H9 (cell line): ENCODE measurements around the gene ELF1. TPM values are rescaled to one million over a fixed set of nuclear protein-coding genes. Genes with fewer than 3 reads are reported as not detected.
"Not testable (repeated sequence)": the region's sequence is repeated elsewhere in the genome, so short reads cannot be mapped to it uniquely, and the experiment has no call there.

Experiments used
- DNase-seq: peaks from one replicate; pipeline ENCODE4 v3.0.0-alpha.2; 2017
- H2AFZ ChIP-seq: one replicate; pipeline ENCODE4 v1.6.1; 2013; ENCODE audit warnings: mild to moderate bottlenecking, low read length, control low read depth, moderate library complexity
- H2AK5ac ChIP-seq: 2 replicates; pipeline ENCODE4 v1.6.1; 2013; ENCODE audit warnings: low read length, control low read depth, mixed read lengths; ENCODE audit not compliant: insufficient read length
- H2BK120ac ChIP-seq: one replicate; pipeline ENCODE4 v1.6.1; 2013; ENCODE audit warnings: low read depth, mild to moderate bottlenecking, low read length, control low read depth, inconsistent platforms; ENCODE audit not compliant: poor library complexity, severe bottlenecking
- H2BK12ac ChIP-seq: 2 replicates; pipeline ENCODE4 v1.6.1; 2013; ENCODE audit warnings: low read length, control low read depth, mixed read lengths, low read depth; ENCODE audit not compliant: insufficient read length
- H2BK15ac ChIP-seq: 2 replicates; pipeline ENCODE4 v1.6.1; 2013; ENCODE audit warnings: low read depth, low read length, control low read depth
- H2BK20ac ChIP-seq: one replicate; pipeline ENCODE4 v1.6.1; 2013; ENCODE audit warnings: low read depth, mild to moderate bottlenecking, low read length, control low read depth, inconsistent platforms; ENCODE audit not compliant: poor library complexity, severe bottlenecking
- H2BK5ac ChIP-seq: 2 replicates; pipeline ENCODE4 v1.6.1; 2013; ENCODE audit warnings: low read length, control low read depth, mixed read lengths; ENCODE audit not compliant: insufficient read length
- H3K14ac ChIP-seq: 2 replicates; pipeline ENCODE4 v1.6.1; 2013; ENCODE audit warnings: low read length, control low read depth; ENCODE audit not compliant: insufficient read depth
- H3K18ac ChIP-seq: 2 replicates; pipeline ENCODE4 v1.6.1; 2013; ENCODE audit warnings: low read depth, mild to moderate bottlenecking, mixed read lengths, low read length, control low read depth; ENCODE audit not compliant: insufficient read length
- H3K23ac ChIP-seq: 2 replicates; pipeline ENCODE4 v1.6.1; 2013; ENCODE audit warnings: low read length, control low read depth, mixed read lengths, low read depth; ENCODE audit not compliant: insufficient read length
- H3K23me2 ChIP-seq: 2 replicates; pipeline ENCODE4 v1.6.1; 2013; ENCODE audit warnings: low read depth, mild to moderate bottlenecking, mixed read lengths, low read length, control low read depth; ENCODE audit not compliant: insufficient read length, poor library complexity, severe bottlenecking
- H3K27ac ChIP-seq: 2 replicates; pipeline ENCODE4 v1.5.1; 2013; ENCODE audit warnings: low read length, control low read depth, mixed read lengths, low read depth; ENCODE audit not compliant: insufficient read length
- H3K27me3 ChIP-seq: 2 replicates; pipeline ENCODE4 v1.6.1; 2013; ENCODE audit warnings: low read length, control low read depth, inconsistent platforms; ENCODE audit not compliant: insufficient read depth
- H3K4ac ChIP-seq: 2 replicates; pipeline ENCODE4 v1.6.1; 2013; ENCODE audit warnings: low read depth, mild to moderate bottlenecking, control low read depth, inconsistent platforms, low read length, moderate library complexity
- H3K4me1 ChIP-seq: 2 replicates; pipeline ENCODE4 v1.6.1; 2013; ENCODE audit warnings: low read length, control low read depth, inconsistent platforms; ENCODE audit not compliant: insufficient read depth
- H3K4me2 ChIP-seq: 2 replicates; pipeline ENCODE4 v1.6.1; 2013; ENCODE audit warnings: low read length, control low read depth, mixed read lengths; ENCODE audit not compliant: insufficient read length, insufficient read depth
- H3K56ac ChIP-seq: 2 replicates; pipeline ENCODE4 v1.6.1; 2013; ENCODE audit warnings: low read depth, mild to moderate bottlenecking, mixed read lengths, low read length, control low read depth; ENCODE audit not compliant: insufficient read length
- H3K79me1 ChIP-seq: 2 replicates; pipeline ENCODE4 v1.6.1; 2013; ENCODE audit warnings: low read depth, mild to moderate bottlenecking, moderate library complexity, low read length, control low read depth, inconsistent platforms; ENCODE audit not compliant: insufficient read depth, poor library complexity, severe bottlenecking
- H3K79me2 ChIP-seq: 2 replicates; pipeline ENCODE4 v1.6.1; 2013; ENCODE audit warnings: low read length, control low read depth, inconsistent platforms; ENCODE audit not compliant: insufficient read depth
- H3K9ac ChIP-seq: 2 replicates; pipeline ENCODE4 v1.6.1; 2013; ENCODE audit warnings: low read length, control low read depth, mixed read lengths; ENCODE audit not compliant: insufficient read length; ENCODE audit errors: extremely low read depth
- H3K9me3 ChIP-seq: one replicate; pipeline ENCODE4 v1.6.1; 2013; ENCODE audit warnings: low read depth, low read length, inconsistent platforms; ENCODE audit not compliant: control insufficient read depth
- H3T11ph ChIP-seq: one replicate; pipeline ENCODE4 v1.6.1; 2013; ENCODE audit warnings: mild to moderate bottlenecking, low read length, control low read depth, inconsistent platforms
- H4K20me1 ChIP-seq: one replicate; pipeline ENCODE4 v1.6.1; 2013; ENCODE audit not compliant: control insufficient read depth, insufficient read length, insufficient read depth
- H4K5ac ChIP-seq: 2 replicates; pipeline ENCODE4 v1.6.1; 2013; ENCODE audit warnings: low read depth, mild to moderate bottlenecking, mixed read lengths, low read length, control low read depth; ENCODE audit not compliant: insufficient read length
- H4K8ac ChIP-seq: replicated peaks from 2 replicates; pipeline ENCODE4 v1.6.1; 2013; ENCODE audit warnings: low read length, control low read depth, mixed read lengths, low read depth; ENCODE audit not compliant: insufficient read length
- H4K91ac ChIP-seq: 2 replicates; pipeline ENCODE4 v1.6.1; 2013; ENCODE audit warnings: low read depth, mild to moderate bottlenecking, moderate library complexity, mixed read lengths, low read length, control low read depth; ENCODE audit not compliant: insufficient read length
- H3K27ac Mint-ChIP-seq, 3 experiments: 2 replicates in 2 of 3; 3 replicates in 1 of 3; pipeline ENCODE4 v1.8.0; 2020 to 2021; ENCODE audit warnings: mixed read lengths in 3 of 3, mild to moderate bottlenecking in 1 of 3, moderate library complexity in 1 of 3
- H3K27me3 Mint-ChIP-seq: 2 replicates; pipeline ENCODE4 v1.8.0; 2021; ENCODE audit warnings: low read depth, mild to moderate bottlenecking, moderate library complexity, mixed read lengths
- H3K36me3 Mint-ChIP-seq, 3 experiments: 2 replicates in 2 of 3; 3 replicates in 1 of 3; pipeline ENCODE4 v1.8.0; 2020 to 2021; ENCODE audit warnings: low read depth in 3 of 3, mixed read lengths in 3 of 3; ENCODE audit not compliant: insufficient read depth in 1 of 3
- H3K4me1 Mint-ChIP-seq, 2 experiments: 2 replicates each; pipeline ENCODE4 v1.8.0; 2020; ENCODE audit warnings: mixed read lengths in 2 of 2
- H3K4me3 Mint-ChIP-seq, 2 experiments: 2 replicates in 1 of 2; 3 replicates in 1 of 2; pipeline ENCODE4 v1.8.0; 2020 to 2021; ENCODE audit warnings: mild to moderate bottlenecking in 2 of 2, mixed read lengths in 2 of 2, moderate library complexity in 1 of 2
- H3K9me3 Mint-ChIP-seq, 2 experiments: 2 replicates in 1 of 2; 3 replicates in 1 of 2; pipeline ENCODE4 v1.8.0; 2020; ENCODE audit warnings: mild to moderate bottlenecking in 2 of 2, mixed read lengths in 2 of 2, moderate library complexity in 1 of 2
- WGBS: extraction: QIAGEN DNeasy Blood & Tissue Kit; methylation state at CpG from one replicate; pipeline ENCODE4 v1.1.7; 2013; ENCODE audit warnings: missing lambda C conversion rate, low lambda C conversion rate, mixed read lengths; ENCODE audit not compliant: insufficient read length; ENCODE audit errors: extremely low coverage; 5-methylcytosine and 5-hydroxymethylcytosine counted together
- total RNA-seq: library from RNA; stranded (reverse); gene quantifications from 2 replicates; pipeline ENCODE4 v1.2.1, GENCODE V29; 2021

The ELF1 gene
- total RNA-seq, 1 experiment from 2014 or later: 15.5 TPM

DNA sequence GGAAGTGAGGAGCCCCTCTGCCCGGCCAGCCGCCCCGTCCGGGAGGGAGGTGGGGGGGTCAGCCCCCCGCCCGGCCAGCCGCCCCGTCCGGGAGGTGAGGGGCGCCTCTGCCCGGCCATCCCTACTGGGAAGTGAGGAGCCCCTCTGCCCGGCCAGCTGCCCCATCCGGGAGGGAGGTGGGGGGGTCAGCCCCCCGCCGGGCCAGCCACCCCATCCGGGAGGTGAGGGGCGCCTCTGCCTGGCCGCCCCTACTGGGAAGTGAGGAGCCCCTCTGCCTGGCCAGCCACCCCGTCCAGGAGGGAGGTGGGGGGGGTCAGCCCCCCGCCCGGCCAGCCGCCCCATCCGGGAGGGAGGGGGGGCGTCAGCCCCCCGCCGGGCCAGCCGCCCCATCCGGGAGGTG is 118.5 kb downstream of the ELF1 start:
- H4K91ac ChIP-seq, H3K4me1 Mint-ChIP-seq, H4K5ac ChIP-seq, H2AFZ ChIP-seq, H2BK12ac ChIP-seq, H3K23ac ChIP-seq, H3K79me1 ChIP-seq, H3K27ac ChIP-seq, H3K9me3 ChIP-seq, H2BK15ac ChIP-seq, H3K9me3 Mint-ChIP-seq, H3K79me2 ChIP-seq, H3K56ac ChIP-seq, H2BK120ac ChIP-seq, DNase-seq, H3K23me2 ChIP-seq, H3K4me3 Mint-ChIP-seq, H3K14ac ChIP-seq, H3T11ph ChIP-seq, H3K4me2 ChIP-seq, H3K27ac Mint-ChIP-seq, H3K9ac ChIP-seq, H2BK5ac ChIP-seq, H3K27me3 ChIP-seq, H3K36me3 Mint-ChIP-seq, H3K27me3 Mint-ChIP-seq, H2AK5ac ChIP-seq, H3K18ac ChIP-seq, H4K8ac ChIP-seq, H3K4me1 ChIP-seq, H4K20me1 ChIP-seq, H2BK20ac ChIP-seq, H3K4ac ChIP-seq: not testable (repeated sequence)
- WGBS: no CpG with 5 or more reads among the region's 28 CpGs
